ENCODE measurements around the gene FRAT1.

DNA sequence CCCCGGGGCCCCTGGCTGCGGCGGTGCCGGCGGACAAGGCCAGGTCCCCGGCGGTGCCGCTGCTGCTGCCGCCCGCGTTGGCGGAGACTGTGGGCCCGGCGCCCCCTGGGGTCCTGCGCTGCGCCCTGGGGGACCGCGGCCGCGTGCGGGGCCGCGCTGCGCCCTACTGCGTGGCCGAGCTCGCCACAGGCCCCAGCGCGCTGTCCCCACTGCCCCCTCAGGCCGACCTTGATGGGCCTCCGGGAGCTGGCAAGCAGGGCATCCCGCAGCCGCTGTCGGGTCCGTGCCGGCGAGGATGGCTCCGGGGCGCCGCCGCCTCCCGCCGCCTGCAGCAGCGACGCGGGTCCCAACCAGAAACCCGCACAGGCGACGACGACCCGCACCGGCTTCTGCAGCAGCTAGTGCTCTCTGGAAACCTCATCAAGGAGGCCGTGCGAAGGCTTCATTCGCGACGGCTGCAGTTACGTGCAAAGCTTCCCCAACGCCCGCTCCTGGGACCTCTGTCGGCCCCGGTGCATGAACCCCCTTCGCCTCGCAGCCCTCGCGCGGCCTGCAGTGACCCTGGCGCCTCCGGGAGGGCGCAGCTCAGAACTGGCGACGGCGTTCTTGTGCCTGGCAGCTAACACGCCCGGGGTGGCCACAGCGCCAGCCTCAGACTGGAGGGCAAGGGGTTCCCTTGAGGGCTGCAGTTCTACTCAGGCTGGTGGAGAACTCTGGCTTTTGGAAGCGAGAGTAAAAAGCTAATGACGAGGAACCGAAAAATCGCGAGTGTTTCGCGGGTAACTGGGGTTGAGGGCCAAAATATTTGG, 804 bp downstream of the FRAT1 start:
- TF ChIP-seq BCL11A (tag by site-specific recombination; IDR thresholded peaks at IDR 0.05; ENCODE audit: low read depth) (no peak), CTCF (tag by site-specific recombination; IDR thresholded peaks at IDR 0.05) (no peak)
